Stimulated activated CD8-positive, alpha-beta memory T cell treated with anti-CD3 and anti-CD28 coated beads, Interleukin-15, amount 100 ng/mL, for 48 hours (primary cell): ENCODE measurements around the gene ADPRH.

ENCODE experiments used
- DNase-seq, 2 donors: peaks; one replicate each; pipeline ENCODE4 v3.0.0-alpha.2; 2020; ENCODE audit warnings: low read depth in 2 of 2

Gene ADPRH

GRCh38 chr3:119630128-119630879, 51.0 kb downstream of the ADPRH start:
- no peak for DNase-seq

- no peak for DNase-seq
Observed at GRCh38 chr3:119630880-119631329, 51.6 kb downstream of the ADPRH start.

- DNase-seq, result no peak
Observed at GRCh38 chr3:119631516-119631915, 52.2 kb downstream of the ADPRH start.

- DNase-seq, result no peak
Observed at GRCh38 chr3:119632216-119632615, 52.9 kb downstream of the ADPRH start.

- DNase-seq, result no peak
Observed at GRCh38 chr3:119632829-119633228, 53.5 kb downstream of the ADPRH start.

DNA sequence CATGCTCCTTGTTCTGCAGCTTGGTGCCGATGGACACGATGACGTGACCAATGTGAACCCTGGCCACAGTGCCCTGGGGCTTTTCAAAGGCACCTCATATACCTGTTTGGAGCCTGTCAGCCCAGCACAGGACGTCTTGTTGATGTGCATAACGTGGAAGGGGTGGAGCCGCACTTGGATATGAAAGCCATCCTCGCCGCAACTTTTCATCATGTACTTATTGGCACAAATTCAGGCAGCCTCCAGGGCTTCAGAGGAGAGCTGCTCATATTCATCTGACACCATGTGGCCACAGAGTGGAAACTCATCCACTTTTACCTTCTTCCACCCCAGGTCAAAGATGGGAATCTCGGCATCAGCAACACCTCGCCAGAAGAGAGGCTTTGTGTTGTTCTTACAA, 56.4 kb downstream of the ADPRH start:
- DNase-seq, result no peak

GRCh38 chr3:119636249-119636648, 57.0 kb downstream of the ADPRH start:
- no peak for DNase-seq

GRCh38 chr3:119636891-119637611, 57.8 kb downstream of the ADPRH start:
- DNase-seq, result no peak

DNA sequence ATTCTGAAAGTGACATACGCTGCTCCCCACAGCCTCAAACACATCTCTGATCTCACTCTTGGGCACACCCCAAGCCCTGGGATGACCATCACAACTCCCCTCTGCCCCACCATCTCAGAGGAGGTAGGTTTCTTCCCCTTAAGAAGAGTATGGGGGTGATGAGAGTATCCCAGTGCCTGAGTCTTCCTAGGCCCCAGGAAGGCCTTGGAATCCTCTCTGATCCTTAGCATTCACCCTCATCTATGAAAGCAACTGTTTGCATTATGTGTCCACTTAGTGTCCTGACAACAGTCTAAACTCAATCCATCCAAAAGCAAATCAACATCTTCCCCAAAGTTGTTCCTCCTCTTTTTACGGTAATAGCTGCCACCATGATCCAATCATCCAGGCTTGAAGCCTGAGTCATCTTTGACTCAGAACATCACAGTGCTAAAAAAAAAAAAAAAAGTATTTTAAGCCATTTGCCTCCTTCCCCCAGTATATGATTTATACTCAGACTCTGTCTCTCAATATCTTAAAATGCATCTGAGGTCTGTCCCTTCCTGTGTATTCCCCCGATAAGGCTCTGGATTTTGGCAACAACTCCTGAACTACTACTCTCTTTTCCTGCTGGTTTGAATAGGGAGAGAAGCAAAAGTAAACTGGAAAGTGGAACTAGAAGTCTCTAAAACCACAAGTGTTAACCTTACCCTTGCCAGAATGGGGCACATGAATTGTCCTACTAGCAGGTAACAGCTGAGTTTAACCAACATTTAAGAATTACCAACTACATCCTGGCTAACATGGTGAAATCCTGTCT, 58.6 kb downstream of the ADPRH start:
- no peak for DNase-seq
